ENCODE results near the gene GET4. TPM values are rescaled to one million over a fixed set of nuclear protein-coding genes. Genes with fewer than 3 reads are reported as not detected.

GET4 gene
- polyA plus RNA-seq, 1 of the 3 experiments (the other 2 are of a cell fraction) = 63.1 TPM

GRCh38 chr7:861222-861621, 15.1 kb upstream of the GET4 start:
- H3F3A ChIP-seq (replicated peaks; ENCODE audit: insufficient read depth) = no peaks in the 10 kb centered on the region
- WGBS (ENCODE audit: low lambda C conversion rate) = 95% methylated on average over 9 of the region's 9 CpGs
- H3K27ac ChIP-seq (ENCODE audit: low read depth in 2 of 2, low read length in 1 of 2) = peak overlapping the region in 1 of 2 experiments; percentile 84; a peak in 2 of 4 replicates
- POLR2A ChIA-PET = interaction anchor here (0.8 kb wide), 1 partner anchor 93 kb away, joined by 3 read pairs; no protein-coding TSS in a partner anchor
- H3K9ac ChIP-seq = no peak overlapping the region
- H3K27me3 ChIP-seq (ENCODE audit: insufficient read depth) = no peaks in the 10 kb centered on the region
- H3K9me2 ChIP-seq = no peaks in the 10 kb centered on the region
- H2AFZ ChIP-seq (ENCODE audit: low read depth) = no peak overlapping the region
- H4K20me1 ChIP-seq (ENCODE audit: insufficient read depth) = no peaks in the 10 kb centered on the region
- no peak overlapping the region for H3K4me2 ChIP-seq
- H3K79me2 ChIP-seq (ENCODE audit: insufficient read depth) = peaks cover 5% of the 10 kb centered on the region; the same call in 1 of the 2 replicates
- no peak overlapping the region for H3K4me3 ChIP-seq (ENCODE audit: low read depth in 2 of 2, low read length in 1 of 2)
- no peak for TF ChIP-seq SIN3A (IDR thresholded peaks at IDR 0.05; ENCODE audit: borderline replicate concordance, low read depth, low read length)
- TF ChIP-seq GABPA (IDR thresholded peaks at IDR 0.05; ENCODE audit: low read depth) = no peak
- no peak for TF ChIP-seq PBX3 (IDR thresholded peaks at IDR 0.05)
- TF ChIP-seq SMC3 (IDR thresholded peaks at IDR 0.05; ENCODE audit: low read depth, low read length) = no peak
- TF ChIP-seq NRF1 (IDR thresholded peaks at IDR 0.05; ENCODE audit: low read depth, low read length) = no peak
- no peak for TF ChIP-seq USF2 (IDR thresholded peaks at IDR 0.05; ENCODE audit: borderline replicate concordance, low read depth, low read length)
- no peak for TF ChIP-seq MAX (IDR thresholded peaks at IDR 0.05; ENCODE audit: low read depth)
- peaks cover 68 to 74% of the 10 kb centered on the region in 2 experiments for H3K36me3 ChIP-seq (replicated peaks in 1 of 2; ENCODE audit: control insufficient read depth in 1 of 2, insufficient read depth in 2 of 2, low read length in 1 of 2)
- CTCF ChIA-PET = interaction anchor here (0.8 to 14.6 kb wide), 4 partner anchors 11 to 75 kb away, joined by 3 to 123 read pairs (median 5); no protein-coding TSS in a partner anchor
- no peaks in the 10 kb centered on the region for H3K9me3 ChIP-seq
- peaks cover 0 to 19% of the 10 kb centered on the region in 2 experiments; a peak in 1 of 4 replicates for H3K4me1 ChIP-seq (ENCODE audit: control insufficient read depth in 1 of 2, insufficient read depth in 2 of 2, low read depth in 1 of 2, low read length in 1 of 2)
- no peak for DNase-seq

- H3K27me3 ChIP-seq (ENCODE audit: insufficient read depth) = no peaks in the 10 kb centered on the region
- H3K36me3 ChIP-seq (replicated peaks in 1 of 2; ENCODE audit: control insufficient read depth in 1 of 2, insufficient read depth in 2 of 2, low read length in 1 of 2) = peaks cover 69 to 71% of the 10 kb centered on the region in 2 experiments
- H3K27ac ChIP-seq (ENCODE audit: low read depth in 2 of 2, low read length in 1 of 2) = peak overlapping the region in 1 of 2 experiments; percentile 84; a peak in 2 of 4 replicates
- no peaks in the 10 kb centered on the region for H3F3A ChIP-seq (replicated peaks; ENCODE audit: insufficient read depth)
- H3K4me1 ChIP-seq (ENCODE audit: control insufficient read depth in 1 of 2, insufficient read depth in 2 of 2, low read depth in 1 of 2, low read length in 1 of 2) = peaks cover 0 to 23% of the 10 kb centered on the region in 2 experiments; a peak in 1 of 4 replicates
- CTCF ChIA-PET = interaction anchor here (0.8 to 14.6 kb wide), 8 partner anchors 10 to 545 kb away, joined by 3 to 123 read pairs (median 5); no protein-coding TSS in a partner anchor
- H3K9me3 ChIP-seq = no peaks in the 10 kb centered on the region
- H4K20me1 ChIP-seq (ENCODE audit: insufficient read depth) = no peaks in the 10 kb centered on the region
- no peak overlapping the region for H3K4me3 ChIP-seq (ENCODE audit: low read depth in 2 of 2, low read length in 1 of 2)
- no peak overlapping the region for H3K4me2 ChIP-seq
- H3K9me2 ChIP-seq = no peaks in the 10 kb centered on the region
- POLR2A ChIA-PET = interaction anchor here (1.1 kb wide), 1 partner anchor 12 kb away, joined by 3 read pairs; no protein-coding TSS in a partner anchor
- H2AFZ ChIP-seq (ENCODE audit: low read depth) = no peak overlapping the region
- WGBS (ENCODE audit: low lambda C conversion rate) = 64% methylated on average over 6 of the region's 6 CpGs
- H3K79me2 ChIP-seq (ENCODE audit: insufficient read depth) = peaks cover 5% of the 10 kb centered on the region; the same call in 1 of the 2 replicates
- no peak for TF ChIP-seq EZH2phosphoT487 (IDR thresholded peaks at IDR 0.05; ENCODE audit: borderline replicate concordance, low read depth)
- TF ChIP-seq MXI1 (IDR thresholded peaks at IDR 0.05; ENCODE audit: low read depth, low read length) = peak; percentile 83
- TF ChIP-seq RCOR1 (IDR thresholded peaks at IDR 0.05; ENCODE audit: low read length) = peak; percentile 57; the same call in 1 of the 2 replicates
- no peak for TF ChIP-seq CTCF (IDR thresholded peaks at IDR 0.05)
- peak; percentile 27; the same call in 1 of the 2 replicates for TF ChIP-seq GATA2 (CRISPR knock-in tag; IDR thresholded peaks at IDR 0.05)
- no peak for TF ChIP-seq RFX5 (IDR thresholded peaks at IDR 0.05; ENCODE audit: low read length)
- DNase-seq = peak; percentile 85
- H3K9ac ChIP-seq = no peak overlapping the region
Observed at GRCh38 chr7:862157-862556, 14.2 kb upstream of the GET4 start.
